DND-41 (cell line): ENCODE measurements around the gene GTF2E1.

Experiments used
- EZH2 ChIP-seq: IDR thresholded peaks from 3 replicates; pipeline ENCODE4 v1.6.1; 2012; ENCODE audit warnings: borderline replicate concordance, low read depth, mild to moderate bottlenecking, moderate library complexity, low read length, inconsistent platforms; ENCODE audit not compliant: severe bottlenecking
- TF ChIP-seq, protein P1 (sequence below): IDR thresholded peaks from 2 replicates; pipeline ENCODE4 v1.5.1; 2012; ENCODE audit warnings: borderline replicate concordance, low read length, moderate library complexity, mild to moderate bottlenecking; ENCODE audit not compliant: poor library complexity, severe bottlenecking; ENCODE audit errors: extremely low read depth

DNA sequence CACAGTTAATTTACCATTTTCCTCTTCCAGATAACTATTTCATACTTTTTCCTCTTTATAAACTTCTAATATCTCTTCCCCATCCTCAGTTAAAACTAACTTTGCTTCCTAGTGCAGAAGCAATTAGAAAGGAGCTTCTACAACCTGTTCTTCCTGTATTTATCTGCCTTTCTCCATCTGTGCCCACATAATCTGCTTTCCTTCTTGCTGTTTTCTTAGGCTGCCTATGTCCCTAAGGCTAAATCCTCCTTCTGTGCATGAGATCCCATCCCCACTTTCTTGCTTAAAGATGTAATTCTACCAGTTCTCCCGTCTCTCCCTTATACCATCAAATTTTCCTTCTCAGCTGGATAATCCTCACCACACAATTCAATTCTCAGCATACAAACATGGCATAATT is 32.2 kb upstream of the GTF2E1 start:
- TF ChIP-seq, protein P1, sequence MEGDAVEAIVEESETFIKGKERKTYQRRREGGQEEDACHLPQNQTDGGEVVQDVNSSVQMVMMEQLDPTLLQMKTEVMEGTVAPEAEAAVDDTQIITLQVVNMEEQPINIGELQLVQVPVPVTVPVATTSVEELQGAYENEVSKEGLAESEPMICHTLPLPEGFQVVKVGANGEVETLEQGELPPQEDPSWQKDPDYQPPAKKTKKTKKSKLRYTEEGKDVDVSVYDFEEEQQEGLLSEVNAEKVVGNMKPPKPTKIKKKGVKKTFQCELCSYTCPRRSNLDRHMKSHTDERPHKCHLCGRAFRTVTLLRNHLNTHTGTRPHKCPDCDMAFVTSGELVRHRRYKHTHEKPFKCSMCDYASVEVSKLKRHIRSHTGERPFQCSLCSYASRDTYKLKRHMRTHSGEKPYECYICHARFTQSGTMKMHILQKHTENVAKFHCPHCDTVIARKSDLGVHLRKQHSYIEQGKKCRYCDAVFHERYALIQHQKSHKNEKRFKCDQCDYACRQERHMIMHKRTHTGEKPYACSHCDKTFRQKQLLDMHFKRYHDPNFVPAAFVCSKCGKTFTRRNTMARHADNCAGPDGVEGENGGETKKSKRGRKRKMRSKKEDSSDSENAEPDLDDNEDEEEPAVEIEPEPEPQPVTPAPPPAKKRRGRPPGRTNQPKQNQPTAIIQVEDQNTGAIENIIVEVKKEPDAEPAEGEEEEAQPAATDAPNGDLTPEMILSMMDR: no peak
- TF ChIP-seq EZH2: no peak
